Suppressor macrophage (primary cell): ENCODE results near the gene NUP50.
"Not testable (repeated sequence)": the region's sequence is repeated elsewhere in the genome, so short reads cannot be mapped to it uniquely, and the experiment has no call there.

Source experiments
- DNase-seq, 4 experiments: peaks; one replicate each; pipeline ENCODE4 v3.0.0-alpha.2; 2020 to 2022

The NUP50 gene

GRCh38 chr22:45159652-45160462 lies 3.9 kb upstream of the NUP50 start:
- DNase-seq = peak; percentile 25 to 38 (median 27)

DNA sequence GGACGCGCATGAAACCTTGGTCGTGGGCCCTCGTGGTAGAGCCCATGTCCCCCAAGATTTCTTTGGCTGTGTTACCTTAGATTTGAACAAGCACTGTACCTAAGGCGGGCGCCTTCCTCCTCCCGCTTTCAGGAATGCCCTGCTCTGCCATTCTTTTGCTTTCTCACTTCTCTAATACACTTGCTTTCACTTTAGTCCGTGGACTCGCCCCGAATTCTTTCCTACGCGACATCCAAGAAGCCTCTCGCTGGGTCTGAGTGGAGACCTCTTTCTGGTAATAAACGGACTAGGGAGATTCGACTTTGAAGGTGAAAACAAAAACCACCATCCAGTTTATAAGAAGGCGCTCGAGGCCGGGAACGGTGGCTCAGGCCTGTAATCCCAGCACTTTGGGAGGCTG lies 1.2 kb upstream of the NUP50 start:
- DNase-seq = peak in 1 of 4 experiments; percentile 22

DNA sequence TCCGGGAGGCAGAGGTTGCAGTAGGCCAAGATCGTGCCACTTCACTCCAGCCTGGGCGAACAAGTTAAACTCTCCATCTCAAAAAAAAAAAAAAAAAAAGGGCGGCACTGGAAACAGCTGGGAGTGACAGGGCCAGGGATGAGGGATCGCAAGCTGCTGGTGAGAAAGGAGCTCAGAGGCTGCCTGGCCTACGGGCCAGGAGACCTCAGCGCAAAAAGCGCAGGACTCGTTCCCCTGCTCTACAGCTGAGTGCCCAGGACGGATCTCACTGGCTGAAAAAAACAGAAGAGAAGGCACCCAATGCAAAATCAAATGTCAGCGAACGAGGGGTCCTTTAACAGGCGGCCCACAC lies 650 bp upstream of the NUP50 start:
- DNase-seq = peak; percentile 37 to 60 (median 50)

DNA sequence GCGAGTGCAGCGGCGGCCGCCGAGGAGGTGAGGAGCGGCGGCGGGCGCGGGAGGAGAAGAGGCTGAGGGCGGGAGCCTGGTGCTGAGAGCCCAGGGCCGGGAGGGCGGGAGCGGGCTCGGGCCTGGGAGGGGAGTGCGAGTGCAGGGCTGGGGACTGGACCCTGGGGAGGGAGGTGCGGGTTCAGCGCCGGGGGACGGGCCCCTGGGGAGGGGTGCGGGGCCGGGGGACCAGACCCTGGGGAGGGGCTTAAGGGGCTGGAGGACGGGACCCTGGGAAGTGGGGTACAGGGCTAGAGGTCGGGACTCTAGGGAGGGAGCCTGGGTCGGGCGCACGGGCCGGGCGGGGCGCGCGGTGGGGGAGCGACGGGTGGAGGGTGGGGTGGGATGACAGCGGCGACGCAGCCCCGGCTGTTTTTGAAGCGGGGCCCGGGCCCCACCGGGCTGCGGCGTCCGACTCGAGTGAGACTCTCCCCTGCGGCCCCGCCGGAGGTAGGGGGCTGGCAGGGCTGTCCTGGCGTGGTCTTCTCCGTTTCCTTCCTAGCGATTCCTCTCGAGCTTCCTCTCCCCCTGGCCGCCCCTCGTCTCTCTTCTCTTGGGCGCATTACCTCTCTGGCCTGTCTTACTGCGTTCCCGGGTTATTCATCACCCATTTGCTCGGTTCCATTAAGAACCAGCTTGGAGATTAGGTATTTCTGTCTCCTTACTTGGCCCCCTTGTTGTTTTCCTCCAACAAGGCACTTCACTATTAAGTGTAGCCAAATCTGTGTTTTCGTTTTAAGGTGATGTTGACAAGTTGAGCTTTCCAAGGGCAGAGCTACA lies 754 bp downstream of the NUP50 start:
- DNase-seq = peak in 1 of 4 experiments; percentile 53

DNA sequence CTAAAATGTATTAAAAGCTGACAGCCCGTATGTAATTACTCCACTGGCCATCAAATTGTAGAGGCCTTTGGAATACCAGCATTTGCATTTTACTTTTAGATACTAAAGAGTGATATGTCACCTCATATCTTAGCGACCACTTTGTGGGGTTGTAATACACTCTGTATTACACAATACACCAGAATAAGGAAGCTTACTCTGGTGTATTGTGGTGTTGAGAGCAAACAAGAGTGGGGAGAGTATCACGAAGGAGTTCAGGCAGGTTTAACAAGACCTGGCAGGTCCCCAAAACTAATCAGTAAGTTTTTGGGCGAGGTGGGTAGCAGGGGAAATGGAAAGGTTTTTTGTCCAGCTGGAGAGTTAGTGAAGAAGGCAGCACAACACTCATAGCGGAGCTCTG lies 3.2 kb downstream of the NUP50 start:
- DNase-seq = peak; percentile 16 to 67 (median 42)

DNA sequence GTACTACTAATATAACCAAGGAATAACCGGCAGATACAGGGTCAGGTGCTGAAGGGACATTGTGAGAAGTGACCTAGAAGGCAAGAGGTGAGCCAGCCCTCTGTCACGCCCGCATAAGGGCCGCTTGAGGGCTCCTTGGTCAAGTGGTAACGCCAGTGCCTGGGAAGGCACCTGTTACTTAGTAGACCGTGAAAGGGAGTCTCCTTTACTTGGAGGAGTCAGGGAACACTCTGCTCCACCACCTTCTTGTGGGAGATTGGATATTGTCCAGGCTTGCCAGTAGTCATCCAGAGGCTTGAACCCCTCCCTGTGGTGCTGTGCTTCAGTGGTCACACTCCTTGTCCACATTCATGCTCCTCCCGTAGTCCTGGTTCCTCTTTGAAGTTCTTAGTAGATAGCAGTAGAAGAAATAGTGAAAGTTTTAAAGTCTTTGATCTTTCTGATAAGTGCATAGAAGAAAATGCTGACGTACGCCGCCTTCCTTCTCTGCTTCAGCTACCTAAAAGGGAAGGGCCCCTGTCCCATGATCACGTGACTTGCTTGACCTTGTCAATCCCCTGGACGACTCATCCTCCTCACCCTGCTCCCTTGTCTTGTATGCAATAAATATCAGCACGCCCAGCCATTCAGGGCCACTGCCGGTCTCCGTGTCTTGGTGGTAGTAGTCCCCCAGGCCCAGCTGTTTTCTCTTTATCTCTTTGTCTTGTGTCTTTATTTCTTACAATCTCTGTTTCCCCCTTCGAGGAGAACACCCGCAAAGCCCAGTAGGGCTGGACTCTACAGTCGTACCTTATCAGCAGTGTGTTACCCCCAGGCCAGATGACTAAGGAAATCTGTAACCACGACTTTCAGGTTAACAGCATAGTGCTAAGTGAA lies 6.1 kb downstream of the NUP50 start:
- DNase-seq = peak; percentile 43 to 69 (median 52)

DNA sequence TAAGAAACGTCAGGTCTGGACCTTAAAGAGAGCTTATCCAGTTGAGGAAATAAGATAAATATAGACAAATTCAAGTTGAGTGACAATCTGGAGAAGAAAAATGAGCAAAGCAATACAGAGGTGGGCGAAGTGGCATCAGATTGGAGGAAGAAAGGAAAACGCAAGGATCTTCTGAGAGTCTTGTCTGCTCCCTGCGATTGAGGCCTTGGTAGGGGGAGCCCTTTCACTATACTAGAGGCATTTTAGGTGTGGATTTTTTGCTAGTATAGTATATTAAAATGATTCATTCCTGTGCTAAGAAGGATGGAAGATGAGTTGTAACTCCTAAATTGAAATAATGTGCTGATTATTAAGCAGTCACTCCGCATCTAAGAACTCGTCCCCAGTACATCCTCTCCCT lies 8.1 kb downstream of the NUP50 start:
- DNase-seq = no peak

DNA sequence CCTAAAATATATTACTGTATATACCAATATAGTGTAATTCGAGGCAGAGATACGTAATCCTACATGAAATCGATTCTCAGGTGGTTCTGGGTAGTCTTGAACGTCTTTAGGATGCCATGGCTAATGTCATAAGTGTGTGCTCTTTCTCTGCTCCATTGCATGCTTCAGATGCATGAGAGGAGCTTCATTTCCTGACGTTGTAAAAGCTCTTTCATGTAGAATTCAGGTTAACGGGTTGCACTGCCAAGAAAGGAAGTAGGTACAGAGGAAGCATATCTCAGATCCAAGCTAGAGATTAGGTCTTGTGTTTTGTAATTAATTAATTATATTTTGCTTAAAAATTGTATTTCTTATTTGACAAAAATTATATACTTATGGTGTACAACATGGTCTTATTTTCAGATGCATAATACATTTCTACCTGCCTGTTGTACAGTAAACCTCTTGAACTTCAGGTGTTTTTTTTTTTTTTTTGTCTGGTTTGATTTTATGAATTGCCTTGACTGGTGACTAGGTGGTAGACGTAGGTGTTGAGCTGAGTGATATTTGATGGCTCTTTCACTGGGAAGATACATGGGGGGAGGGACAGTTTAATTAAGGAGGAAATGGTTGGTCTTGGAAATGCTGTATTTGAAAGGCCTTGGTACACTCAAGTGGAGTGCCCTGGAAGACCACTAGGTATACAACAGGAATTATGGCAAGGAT lies 9.3 kb downstream of the NUP50 start:
- DNase-seq = no peak

GRCh38 chr22:45179276-45180049 lies 15.7 kb downstream of the NUP50 start:
- DNase-seq = peak in 2 of 4 experiments; percentile 12 to 13

- peak in 1 of 4 experiments; percentile 20 for DNase-seq
Observed at GRCh38 chr22:45180146-45180679, 16.5 kb downstream of the NUP50 start.

- DNase-seq = no peak
Observed at GRCh38 chr22:45181240-45181639, 17.5 kb downstream of the NUP50 start.

DNA sequence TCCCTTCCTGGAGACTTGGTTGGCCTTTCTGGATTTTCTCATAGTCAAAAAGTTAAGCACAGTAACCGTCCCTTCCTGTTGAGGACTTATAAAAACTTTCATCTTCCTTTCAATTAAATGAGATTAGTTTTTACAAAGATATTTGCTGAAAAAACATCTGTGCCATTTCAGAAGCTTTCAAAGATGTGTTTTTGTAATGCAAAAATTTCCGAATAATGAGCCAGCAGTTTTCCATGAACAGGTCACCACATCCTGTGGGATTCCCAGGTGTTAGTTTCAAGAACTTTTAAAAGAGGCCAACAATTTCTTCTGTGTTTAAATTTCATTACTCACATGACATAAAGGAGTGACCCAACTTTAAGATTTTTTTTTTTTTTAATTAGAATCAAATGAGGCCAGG lies 18.0 kb downstream of the NUP50 start:
- no peak for DNase-seq

DNA sequence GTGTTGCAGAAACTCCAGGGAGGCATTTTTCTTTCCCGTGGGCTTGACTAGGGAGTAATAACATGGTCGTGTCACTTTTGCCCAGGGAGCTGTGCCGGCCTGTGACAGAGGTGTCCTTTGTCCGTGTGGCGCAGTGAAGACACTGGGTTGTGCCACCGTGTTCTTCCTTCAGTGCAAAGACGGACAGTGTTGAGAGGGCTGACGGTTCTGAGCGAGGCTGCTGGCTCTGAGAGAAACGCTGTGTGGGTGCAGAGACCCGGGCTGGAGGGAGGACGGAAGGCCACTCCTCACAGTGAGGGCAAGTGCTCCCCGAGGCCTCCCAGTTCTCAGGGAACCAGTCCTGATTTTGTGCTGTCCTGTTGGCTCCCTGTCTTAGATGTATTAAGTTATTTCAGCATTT lies 20.2 kb downstream of the NUP50 start:
- DNase-seq = peak in 1 of 4 experiments; percentile 11

DNA sequence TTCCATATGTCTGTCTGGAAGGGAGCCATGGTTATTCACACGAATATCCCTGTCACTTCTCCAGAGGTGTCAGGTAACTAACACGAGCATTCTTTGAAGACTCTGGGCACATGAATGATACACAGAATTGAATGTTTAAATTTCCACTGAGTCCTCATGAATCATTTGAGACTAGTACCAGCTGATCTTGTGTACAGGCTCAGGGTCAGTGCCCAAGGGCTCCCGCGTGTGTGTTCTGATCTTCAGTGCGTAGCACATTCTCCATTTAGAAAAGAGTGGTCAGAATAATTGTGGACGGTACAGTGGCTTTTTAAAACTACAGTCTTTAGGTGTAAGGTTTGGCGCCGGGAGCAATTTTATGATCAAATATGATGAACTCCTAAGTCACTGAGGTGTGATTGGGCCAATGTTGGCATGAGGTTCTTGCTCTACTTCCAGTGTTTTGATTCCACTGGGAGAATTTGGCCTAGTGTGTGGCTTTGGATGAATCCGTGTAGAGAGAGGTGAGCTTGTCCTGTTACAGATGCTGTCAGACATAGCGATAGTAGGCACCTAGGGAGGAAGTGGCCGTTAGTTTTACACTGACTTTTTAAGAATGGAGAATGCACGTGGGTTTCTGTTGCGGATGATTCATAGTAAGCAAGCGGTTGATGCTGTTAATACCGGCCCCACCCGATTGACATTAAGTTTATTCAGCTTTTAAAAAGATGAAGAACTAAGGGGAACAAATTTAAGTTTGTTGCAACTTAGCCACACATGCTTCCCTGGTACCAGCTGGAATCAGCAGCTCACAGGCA lies 22.2 kb downstream of the NUP50 start:
- peak in 2 of 4 experiments; percentile 17 to 47 for DNase-seq

DNA sequence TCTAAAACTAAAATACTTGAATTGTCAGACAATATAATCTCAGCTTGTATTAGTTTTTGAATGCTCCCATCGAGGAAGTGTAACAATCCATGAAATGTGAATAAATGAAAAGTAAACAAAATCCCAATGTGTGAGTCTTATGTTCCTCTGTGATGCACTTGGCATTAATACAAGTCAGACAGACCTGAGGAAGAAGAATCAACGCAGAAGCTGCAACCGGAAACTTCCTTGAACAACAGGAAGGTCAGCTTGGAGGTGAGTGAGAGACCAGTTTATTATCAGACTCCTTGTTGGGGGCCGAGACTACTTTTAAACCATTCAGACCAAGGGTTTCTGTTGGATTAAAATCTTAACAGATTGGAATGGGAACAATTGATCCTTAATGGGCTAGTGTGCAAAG lies 24.2 kb downstream of the NUP50 start:
- DNase-seq = no peak

- DNase-seq = no peak
Observed at GRCh38 chr22:45188779-45189178, 25.1 kb downstream of the NUP50 start.

DNA sequence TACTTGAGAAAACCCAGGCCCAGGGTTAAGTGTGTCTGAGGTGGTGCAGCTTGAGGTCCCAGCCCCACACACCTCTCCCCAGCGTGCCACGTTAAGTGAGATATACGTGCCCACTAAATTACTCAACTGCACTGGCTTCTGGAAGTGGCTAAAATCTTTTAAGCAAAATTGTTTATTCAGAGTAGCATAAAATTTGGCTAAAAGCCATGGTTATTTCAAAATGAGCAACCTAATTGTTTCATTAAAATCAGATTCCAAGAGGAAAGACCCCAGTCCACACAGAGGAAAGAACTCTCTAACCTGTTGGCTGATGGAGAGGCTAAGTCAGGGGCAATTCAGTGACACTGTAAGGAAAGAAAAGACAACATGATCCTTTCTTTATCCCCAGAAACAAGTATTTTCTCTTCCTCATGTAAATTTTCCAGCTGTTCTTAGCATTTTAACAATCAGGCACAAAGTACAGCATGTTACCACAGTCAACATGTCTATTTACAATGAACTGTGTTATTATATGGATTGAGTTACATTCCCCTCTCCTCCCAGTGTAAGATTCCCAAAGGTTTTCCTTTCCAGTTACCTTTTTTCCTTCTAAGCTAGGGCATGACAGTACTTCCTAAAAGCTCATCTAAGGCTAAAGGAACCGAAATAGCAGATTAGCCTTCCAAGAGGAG lies 26.6 kb downstream of the NUP50 start:
- DNase-seq = no peak

DNA sequence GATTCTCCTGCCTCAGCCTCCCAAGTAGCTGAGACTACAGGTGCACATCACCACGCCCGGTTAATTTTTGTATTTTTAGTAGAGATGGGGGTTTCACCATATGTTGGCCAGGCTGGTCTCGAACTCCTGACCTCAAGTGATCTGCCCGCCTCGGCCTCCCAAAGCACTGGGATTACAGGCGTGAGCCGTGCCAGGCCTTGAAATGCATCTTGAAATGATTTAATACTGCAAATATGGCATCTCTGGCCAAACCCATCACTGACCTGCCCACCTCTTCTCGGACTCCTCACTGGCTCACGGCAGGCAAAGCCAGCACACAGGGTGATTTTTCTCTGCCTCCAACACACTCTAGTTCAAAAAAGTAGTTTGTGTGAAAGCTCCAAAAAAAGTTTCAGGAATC lies 28.0 kb downstream of the NUP50 start:
- DNase-seq = not testable (repeated sequence)

DNA sequence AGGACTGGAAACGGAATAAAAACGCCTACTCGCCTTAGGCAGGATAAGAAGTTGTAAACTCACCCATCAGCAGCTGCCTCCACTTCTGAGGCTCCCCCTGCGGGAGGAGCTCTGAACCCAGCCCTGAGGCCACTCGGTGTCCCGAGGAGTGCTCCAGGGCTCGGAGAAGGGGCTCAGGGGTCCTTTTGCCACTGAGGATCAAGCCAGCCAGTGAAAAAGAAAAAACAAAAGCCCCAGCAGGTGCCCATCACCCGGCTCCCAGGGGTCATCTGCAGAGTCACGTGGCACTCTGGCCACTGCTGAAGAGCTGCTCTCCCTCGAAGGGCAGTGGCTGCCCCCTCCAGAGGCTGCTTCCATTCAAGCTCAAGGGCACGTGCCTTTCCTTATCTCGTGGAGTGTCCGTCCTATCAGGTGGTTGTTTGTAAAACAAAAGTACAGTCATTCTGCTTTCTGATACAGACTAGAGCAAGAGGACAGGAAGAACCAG lies 29.0 kb downstream of the NUP50 start:
- DNase-seq = no peak
